ENCODE data around the gene RAB35.

- no peak for TF ChIP-seq POLR2AphosphoS5 (IDR thresholded peaks at IDR 0.05; ENCODE audit: low read depth)
- no peak for TF ChIP-seq CTCF (IDR thresholded peaks at IDR 0.05; ENCODE audit: insufficient read depth, low read length)
- TF ChIP-seq GABPA (IDR thresholded peaks at IDR 0.05; ENCODE audit: low read depth): no peak
- no peak for TF ChIP-seq REST (IDR thresholded peaks at IDR 0.05; ENCODE audit: insufficient replicate concordance, low read depth)
These were observed 38.5 kb upstream of the RAB35 start for GRCh38 chr12:120155072-120155471.

Measured in HL-60 (cell line).